ENCODE data around the gene ITGA7.
"Not testable (repeated sequence)": the region's sequence is repeated elsewhere in the genome, so short reads cannot be mapped to it uniquely, and the experiment has no call there.

ITGA7 gene

DNA sequence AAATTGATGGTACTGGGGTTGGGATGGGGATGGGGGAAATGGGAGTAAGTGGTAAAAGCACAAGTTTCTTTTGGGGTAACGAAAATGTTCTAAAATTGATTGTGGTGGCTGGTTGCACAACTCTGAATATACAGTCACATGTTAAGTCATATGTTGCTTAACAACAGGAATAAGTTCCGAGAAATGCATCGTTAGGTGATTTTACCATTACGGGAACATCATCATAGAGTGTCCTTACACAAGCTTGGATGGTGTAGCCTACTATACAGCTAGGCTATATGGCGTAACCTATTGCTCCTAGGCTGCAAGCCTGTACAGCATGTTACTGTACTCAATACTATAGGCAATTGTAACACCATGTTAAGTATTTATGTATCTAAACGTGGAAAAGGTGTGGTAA, 31.0 kb downstream of the ITGA7 start:
- no peak for DNase-seq

DNA sequence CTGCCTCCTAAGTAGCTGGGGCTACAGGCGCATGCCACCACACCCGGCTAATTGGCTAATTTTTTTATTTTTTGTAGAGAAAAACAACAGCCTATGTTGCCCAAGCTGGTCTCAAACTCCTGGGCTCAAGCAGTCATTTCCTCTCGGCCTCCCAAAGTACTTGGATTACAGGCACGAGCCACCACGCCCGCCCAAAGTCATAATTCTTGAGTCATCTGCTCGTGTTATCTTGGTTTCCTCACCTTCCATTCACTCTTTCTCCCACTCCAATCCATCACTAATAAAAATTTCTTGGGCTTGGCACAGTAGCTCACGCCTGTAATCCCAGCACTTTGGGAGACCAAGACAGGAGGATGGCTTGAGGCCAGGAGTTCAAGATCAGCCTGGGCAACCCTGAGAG, 32.0 kb downstream of the ITGA7 start:
- no peak for DNase-seq

DNA sequence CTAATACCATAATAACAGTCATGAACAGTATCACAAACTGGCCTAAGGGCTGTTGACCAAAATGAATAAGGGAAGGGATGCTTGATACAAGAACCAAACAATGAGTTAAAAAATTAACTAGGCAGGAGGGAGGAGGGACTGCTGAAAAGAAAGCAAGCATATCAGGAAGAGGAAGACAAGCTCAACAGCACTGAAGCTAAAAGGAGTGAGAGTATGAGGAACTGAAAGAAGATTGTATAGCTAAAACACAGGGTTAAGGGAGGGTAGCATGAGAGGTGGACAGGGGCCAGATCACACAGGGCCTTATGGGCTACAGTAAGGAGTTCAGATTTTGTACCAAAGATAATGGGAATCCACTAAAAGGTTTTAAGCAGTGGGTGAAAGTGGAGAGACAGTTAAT, 34.1 kb downstream of the ITGA7 start:
- DNase-seq, result no peak

DNA sequence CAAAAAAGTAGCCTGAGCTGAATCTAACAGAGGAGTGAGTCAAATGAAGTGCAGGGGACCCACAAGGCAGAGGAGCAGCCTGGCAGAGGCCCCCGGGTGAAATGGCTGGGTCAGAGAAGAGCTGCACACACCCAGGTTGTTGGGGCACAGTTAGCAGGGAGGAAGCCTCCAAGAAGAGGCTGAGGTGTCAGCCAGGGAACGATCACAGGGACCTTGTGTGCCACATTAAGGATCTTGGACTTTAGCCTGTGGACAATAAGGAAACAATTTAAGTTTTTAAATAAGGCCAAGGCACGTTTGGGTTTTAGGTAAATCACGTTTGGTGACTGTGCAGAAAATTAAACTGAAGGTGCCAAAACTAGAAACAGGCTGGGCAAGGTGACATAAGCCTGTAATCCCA, 36.0 kb downstream of the ITGA7 start:
- no peak for DNase-seq

DNA sequence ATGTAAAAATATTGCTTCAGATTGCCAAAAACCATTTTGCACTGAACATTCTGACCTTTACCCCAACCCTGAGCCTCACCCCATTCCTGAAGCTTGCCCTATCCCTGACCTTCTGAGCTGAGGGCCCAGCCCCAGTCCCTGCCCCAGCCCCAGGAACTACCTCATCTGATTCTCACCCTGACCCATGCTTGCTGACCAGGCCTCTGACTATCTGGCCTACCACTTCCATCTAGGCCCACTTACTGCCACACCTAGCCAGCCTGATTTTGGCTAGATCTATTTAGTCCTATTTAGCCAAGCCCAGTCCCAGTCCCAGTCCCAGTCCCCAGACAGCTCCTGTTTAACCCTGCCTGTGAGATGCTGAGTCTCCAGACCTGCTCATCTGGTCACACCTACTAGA, 37.4 kb downstream of the ITGA7 start:
- no peak for DNase-seq

DNA sequence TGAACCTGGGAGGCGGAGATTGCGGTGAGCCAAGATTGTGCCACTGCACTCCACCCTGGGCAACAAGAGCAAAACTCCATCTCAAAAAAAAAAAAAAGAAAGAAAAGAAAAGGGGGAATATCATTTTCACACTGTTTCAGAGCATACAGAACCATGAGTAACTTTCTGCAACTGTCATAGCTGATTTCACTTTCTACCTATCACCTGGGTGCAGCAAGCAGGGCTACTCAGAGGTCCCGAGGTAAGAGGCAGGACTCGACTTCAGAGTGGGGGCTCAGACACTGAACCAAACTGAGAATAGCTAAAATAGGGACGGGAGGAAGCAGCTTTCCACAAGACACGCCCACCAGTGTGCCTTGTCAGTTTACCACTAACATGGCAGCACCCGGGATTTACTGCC, 41.2 kb downstream of the ITGA7 start:
- no peak for DNase-seq

DNA sequence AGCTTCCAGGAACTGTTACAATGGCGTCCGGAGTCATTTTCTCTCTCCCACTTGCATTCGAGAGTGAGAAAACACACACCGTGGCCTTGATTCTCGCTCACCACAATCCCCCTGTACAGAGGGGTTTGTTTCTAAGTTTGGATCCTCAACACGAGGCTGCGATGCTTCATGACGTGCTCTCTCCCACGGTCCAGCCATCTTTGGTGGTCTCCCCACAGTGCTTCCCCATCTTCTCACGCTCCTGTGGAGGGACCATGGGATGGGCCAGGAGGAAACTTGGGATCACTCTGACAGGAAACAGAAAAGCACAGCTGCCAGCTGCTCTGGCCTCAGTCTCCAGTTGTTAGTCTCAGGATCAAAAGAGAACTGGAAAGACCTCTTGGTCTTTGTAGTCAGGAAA, 42.9 kb downstream of the ITGA7 start:
- no peak for DNase-seq

DNA sequence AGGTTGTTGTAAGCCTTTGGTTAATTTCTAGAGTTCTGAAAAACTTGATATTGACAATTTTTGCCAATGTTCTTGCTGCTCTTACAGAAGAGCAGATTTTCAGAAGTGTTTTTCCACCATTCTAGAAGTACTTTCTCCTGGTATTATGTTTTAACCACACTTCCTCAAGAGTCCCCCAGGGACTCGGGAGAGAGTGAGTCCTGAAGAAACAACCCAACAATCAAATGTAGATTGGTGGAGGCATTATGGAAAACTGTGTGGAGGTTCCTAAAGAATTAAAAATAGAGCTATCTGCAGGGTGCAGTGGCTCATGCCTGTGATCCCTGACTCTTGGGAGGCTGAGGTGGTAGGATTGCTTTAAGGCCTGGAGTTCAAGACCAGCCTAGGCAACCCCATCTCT, 44.3 kb downstream of the ITGA7 start:
- DNase-seq, result no peak

DNA sequence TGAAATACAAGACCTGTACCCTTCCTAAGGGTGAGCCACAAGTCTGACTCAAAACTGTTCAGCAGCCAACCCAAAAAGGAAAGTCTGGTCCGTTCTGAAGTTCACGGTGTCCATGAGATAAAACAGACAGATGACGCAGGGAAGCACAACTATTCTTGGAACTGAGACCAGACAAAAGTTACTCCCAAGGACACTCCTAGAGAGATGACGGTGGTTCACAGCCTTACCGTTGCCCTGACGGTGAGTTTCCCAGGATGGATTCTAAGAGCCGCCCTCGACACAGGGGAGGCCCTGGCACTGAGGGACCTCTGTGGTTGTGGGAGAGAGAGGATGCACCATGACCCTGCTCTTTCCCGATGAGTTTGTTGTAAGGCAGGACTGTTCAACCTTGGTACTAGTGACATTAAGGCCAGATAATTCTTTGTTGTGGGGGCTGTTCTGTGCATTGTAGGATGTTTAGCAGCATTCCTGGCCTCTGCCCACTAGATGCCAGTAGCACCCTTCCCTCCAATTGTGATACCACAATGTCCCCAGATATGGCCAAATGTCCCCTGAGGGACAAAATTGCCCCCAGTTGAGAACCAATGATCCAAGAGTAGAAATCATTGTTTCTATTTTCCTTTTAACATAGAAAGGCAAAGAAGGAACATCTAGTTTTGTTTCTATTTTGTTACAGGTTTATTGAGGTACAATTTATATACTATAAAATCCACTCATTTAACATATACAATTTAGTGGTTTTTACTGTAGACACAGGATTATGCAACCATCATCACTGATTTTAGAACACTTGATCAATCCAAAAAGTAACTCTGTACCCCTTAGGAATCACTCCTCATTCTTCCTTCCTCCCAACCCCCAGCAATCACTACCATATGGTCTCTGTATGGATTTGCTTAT, 48.0 kb downstream of the ITGA7 start:
- DNase-seq, result no peak

DNA sequence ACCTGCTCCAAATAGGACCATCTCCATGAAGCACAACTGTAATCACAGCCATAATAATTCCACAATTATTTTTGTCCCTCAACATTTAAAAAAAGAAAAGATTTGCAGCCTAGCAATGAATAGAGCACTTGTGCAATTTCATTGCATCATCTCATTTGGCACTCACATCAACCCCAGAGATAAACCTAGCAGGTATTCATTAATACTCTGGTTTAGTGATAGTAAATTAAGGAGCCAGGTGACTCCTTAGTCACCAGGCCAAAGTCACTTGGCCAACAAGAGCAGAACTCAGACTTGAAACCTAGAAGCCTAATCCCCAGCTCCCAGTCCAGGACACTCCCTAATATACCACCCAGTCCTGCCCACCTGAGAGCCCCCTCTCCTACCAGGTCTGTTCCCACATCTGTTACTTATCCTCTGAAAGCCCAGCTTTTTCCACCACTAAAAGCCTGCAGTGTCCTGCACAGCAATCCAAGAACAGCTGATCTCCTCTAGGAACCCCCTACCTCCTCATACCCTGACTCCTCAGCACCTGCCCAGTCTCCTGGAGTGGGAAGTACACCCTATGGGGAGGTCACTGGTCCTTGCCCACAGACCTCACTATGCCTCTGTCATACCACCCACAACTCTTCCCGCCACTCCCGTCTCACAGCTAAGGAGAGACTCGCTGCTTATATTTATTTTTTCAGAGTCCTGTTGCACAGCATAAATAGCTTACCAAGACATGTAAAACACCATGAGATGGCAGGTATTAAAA, 48.9 kb downstream of the ITGA7 start:
- DNase-seq, result no peak

DNA sequence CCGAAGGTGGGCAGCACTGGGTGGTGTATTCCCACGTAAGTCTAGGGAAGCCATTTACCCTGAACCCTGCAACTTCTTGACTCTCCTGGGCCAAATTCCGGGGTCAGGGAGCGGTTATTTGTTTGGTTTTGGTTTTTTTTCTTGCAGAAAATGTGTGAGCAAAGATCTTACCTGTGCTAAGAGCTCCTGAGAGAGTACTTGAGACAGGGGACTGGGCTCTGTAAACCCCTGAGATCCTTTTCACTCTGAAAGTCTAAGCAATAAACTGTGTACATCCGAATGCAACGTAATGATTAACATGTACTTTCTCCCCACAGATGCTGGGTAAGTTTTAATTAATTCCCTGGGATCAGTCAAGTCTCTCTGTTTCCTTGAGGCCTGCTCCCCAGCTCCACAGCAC, 49.5 kb downstream of the ITGA7 start:
- DNase-seq, result no peak

DNA sequence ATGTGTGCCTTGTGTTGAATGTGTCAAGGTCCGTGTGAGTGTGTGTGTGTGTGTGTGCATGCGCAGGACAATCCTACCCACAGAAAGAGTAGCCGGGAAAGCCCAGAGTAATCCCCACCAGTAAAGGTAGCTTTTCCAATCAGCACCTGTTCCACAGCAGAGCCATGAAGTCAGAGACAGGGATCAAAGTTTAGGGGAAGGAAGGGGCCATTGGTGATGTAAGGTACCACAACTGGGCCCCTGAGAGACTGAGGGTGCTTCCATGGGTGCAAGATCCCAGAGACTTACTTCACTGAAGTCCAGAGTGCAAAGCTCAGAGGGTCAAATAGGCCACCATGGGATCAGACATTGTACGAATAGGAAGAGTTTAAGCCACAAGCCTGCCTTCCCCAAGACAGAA, 50.5 kb downstream of the ITGA7 start:
- DNase-seq, result no peak

DNA sequence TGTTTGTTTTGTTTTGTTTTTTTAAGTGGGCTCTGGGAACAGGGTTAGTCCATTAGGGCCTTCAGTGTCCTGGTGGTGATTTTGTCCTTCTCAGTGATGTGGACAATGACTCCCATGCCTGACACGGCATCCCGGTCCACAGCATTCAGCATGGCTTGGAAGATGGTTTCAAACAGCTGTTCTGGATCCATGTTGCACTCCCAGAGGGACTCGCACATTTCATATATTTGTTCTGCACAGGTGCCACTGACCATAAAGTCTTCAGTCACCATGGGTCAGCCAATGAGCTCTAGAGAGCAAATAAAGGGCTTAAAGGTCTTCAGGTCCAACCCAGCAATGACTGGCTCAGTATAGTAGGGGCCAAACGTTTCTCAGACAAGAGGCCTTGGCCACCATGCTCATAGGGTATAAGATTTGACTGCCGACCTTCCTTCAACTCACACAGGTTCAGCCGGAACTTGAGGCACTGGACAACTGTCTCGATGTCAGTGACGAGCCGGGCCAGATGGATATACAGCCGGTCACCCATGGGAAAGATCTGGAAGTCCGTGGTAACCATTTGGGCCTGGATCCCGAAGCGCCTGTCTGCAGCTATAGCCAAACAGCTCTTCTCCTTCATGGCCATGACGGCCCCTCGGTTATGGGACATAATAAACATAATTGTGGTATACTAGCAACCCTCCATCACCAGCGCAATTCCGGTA, 53.0 kb downstream of the ITGA7 start:
- DNase-seq, result no peak

DNA sequence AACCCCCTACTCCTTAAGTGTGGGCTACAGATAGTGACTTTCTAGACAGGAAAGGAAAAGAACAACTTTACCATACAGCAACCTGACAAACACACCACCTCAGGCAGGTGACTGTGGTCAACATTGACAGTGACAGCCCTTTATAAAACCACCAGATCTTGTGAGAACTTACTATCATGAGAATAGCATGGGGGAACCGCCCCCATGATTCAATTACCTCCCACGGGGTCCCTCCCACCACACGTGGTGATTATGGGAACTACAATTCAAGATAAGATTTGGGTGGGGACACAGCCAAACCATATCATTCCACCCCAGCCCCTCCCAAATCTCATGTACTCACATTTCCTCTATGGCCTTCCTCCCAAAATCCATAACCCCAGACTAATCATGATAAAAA, 54.7 kb downstream of the ITGA7 start:
- DNase-seq, result no peak

DNA sequence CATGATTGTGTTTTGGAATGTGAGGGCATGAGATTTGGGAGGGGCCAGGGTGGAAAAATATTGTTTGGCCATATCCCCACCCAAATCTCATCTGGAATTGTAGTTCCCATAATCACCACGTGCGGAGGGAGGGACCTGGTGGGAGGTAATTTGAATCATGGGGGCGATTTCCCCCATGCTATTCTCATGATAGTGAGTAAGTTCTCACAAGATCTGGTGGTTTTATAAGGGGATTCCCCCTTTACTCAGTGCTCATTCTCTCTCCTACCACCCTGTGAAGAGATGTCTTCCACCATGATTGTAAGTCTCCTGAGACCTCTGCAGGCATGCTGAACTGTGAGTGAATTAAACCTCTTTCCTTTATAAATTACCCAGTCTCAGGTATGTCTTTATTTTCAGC, 55.4 kb downstream of the ITGA7 start:
- no peak for DNase-seq

DNA sequence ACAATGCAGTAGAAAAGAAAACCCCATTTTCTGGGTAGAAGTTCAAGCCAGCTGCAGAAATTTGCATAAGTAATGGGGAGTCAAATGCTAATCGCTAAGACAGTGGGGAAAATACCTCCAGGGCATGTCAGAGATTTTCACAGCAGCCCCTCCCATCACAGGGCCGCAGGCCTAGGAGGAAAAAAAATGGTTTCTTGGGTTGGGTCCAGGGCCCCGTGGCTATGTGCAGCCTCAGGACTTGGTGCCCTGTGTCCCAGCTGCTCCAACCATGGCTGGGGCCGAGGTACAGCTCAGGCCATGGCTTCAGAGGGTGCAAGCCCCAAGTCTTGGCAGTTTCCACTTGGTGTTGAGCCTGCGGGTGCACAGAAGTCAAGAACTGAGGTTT, 56.4 kb downstream of the ITGA7 start:
- DNase-seq, result no peak

DNA sequence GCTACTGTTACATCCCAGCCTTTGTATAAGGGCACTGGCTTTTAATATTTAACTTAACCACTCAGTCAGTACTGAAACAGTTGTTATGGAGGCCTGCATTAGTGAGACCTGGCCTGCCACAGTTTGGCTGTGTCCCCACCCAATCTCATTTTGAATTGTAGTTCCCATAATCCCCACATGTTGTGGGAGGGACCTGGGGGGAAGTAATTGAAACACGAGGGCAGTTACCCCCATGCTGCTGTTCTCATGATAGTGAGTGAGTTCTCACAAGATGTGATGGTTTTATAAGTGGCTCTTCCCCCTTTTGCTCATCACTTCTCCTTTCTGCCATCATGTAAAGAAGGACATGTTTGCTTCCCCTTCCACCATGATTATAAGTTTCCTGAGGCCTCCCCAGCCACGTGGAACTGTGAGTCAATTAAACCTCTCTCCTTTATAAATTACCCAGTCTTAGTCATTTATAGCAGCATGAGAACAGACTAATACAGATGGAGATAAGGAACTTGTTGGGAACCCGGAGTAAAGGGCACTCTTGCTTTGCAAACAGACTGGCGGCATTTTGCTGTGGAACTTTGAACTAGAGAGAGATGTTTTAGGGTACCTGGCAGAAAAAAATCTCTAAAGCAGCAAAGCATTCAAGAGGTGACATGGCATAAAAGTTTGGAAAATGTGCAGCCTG, 56.9 kb downstream of the ITGA7 start:
- not testable (repeated sequence) for DNase-seq

DNA sequence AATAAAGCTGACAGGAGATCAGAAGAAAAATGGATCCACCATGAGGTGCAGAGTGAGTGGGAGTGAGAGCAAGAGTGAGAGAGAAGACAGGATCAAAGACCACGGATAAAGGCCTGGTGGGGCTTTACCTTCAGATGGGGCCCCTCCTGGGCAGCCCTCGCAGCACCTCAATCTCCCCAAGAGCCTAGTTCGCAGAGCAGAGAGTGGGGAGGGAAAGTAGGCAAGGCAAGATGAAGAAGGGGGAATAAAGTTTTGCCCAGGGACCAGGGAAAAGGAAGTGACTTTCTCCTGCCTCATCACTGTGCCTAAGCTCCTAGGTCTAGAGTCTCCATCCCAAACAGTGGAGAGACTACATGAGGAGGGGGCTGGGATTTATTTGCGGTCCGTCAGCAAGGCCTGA, 60.7 kb downstream of the ITGA7 start:
- DNase-seq, result no peak

DNA sequence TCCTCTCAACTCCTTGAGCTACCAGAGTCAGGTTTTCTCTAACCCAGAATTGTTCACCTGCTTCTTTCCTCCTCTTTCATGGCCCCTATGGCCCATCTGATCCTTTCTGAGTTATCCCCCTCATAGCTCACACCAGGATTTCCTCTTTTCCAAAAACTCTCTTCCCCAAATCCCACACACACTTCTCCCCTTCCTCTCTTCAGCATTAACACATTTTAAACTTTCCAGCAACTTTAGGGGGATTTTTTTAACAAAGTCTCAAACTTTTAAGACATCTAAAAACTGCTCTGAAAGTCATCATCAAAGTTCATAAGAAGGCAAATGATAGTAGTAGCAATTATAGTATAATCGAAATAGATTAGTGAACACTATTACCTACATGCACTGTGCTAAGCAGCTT, 63.1 kb downstream of the ITGA7 start:
- DNase-seq, result no peak

DNA sequence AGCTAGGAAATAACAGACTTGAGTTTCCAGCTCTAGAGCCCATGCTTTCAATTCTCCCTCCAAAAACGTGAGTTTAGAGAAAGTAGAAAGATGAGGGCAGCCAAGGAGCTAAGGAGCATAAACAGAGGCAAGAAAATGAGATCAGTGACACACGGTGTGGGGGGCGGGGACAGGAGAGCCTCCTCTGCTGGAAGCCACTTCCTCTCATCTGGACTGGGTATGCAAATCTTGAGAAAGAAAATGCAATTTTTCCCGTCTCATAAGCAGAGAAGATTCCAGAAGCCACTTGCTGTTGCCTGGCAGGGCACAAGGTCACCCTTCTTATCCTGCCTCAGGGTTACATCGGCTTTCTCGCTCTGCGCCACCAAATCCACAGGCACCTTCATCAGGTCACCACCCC, 65.0 kb downstream of the ITGA7 start:
- no peak for DNase-seq

DNA sequence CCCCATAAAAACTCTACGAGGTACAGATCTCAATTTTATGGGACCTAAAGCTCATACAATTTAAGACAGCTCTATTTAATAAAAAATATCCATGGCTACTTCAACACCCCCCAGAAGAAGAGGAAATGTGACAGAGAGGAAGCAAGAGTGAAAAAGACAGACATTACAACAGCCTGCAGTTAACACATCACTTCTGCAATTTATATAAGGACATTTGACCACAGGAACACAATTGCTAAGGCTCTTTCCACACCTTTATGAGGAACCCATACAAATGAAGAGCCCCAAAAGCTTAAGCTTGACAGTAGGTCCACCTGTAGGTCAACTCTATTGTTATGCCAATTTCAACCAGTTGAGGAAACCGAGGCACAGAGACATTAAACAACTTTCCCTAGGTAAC, 65.4 kb downstream of the ITGA7 start:
- DNase-seq, result no peak

DNA sequence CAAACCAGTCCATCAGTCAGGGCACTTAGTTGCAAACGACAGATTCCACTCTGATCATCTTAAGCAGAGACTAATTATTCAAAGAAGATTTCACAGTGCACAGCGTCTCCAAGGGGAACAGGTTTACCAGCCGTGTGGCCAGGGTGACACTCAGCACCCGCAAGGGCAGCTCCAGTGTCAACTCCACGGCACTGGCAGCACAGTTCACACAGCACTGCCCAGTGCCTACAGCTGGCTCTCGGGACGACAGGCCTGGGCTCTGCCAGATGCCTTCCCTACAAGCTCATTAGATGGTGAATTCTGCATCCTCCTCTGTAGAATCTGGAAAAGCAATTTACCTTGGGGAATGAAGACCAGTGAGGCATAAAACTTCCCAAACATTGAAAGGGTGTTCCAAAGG, 66.1 kb downstream of the ITGA7 start:
- DNase-seq, result no peak

DNA sequence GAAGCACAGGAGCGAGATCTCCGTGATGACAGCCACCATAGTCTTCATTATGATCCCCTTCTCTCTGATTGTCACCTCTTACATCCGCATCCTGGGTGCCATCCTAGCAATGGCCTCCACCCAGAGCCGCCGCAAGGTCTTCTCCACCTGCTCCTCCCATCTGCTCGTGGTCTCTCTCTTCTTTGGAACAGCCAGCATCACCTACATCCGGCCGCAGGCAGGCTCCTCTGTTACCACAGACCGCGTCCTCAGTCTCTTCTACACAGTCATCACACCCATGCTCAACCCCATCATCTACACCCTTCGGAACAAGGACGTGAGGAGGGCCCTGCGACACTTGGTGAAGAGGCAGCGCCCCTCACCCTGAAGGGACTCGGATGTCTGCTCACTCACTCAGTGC, 70.2 kb downstream of the ITGA7 start:
- no peak for DNase-seq
